ENCODE measurements around the gene LRRC8D. TPM values are rescaled to one million over a fixed set of nuclear protein-coding genes. Genes with fewer than 3 reads are reported as not detected.

LRRC8D gene
- total and polyA plus RNA-seq, 9 of the 15 experiments (the other 6 are each of a cell fraction or from before 2014, with no cell fraction given): 3.4 to 53.9 (median 15.9) TPM

DNA sequence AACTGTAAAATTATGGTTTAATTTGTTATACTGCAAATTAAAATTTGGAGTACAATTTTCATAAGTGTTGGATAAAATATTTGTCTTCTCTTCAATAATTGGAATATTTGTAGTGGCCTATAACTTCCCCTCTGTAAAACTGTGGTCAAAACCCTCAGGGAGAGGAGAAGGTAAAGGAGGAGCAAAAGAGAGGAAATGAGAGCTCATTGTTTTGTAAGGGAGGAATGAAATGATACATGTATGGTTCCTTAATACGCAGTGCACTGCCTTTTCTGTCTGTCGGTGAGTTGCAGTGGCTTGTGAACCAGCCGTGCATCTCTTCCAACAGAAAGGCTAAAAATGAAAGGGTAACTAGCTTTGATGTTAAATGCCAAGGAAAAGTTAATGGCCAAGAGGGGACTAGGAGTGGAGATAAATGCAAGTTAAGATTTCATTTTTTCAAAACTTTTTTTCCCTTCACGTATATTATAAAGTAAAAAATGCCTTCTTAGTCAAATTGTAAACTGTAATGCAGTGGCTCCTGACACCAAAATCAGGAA is 26.4 kb downstream of the LRRC8D start (continued):
- no peak for TF ChIP-seq ZNF274 (IDR thresholded peaks at IDR 0.05; ENCODE audit: borderline replicate concordance, low read depth, low read length)
- TF ChIP-seq MCM2 (IDR thresholded peaks at IDR 0.05; ENCODE audit: low read depth): no peak
- TF ChIP-seq, protein P1, sequence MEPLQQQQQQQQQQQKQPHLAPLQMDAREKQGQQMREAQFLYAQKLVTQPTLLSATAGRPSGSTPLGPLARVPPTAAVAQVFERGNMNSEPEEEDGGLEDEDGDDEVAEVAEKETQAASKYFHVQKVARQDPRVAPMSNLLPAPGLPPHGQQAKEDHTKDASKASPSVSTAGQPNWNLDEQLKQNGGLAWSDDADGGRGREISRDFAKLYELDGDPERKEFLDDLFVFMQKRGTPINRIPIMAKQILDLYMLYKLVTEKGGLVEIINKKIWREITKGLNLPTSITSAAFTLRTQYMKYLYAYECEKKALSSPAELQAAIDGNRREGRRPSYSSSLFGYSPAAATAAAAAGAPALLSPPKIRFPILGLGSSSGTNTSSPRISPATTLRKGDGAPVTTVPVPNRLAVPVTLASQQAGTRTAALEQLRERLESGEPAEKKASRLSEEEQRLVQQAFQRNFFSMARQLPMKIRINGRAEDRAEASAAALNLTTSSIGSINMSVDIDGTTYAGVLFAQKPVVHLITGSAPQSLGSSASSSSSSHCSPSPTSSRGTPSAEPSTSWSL (CRISPR knock-in tag; IDR thresholded peaks at IDR 0.05; ENCODE audit: borderline replicate concordance): no peak
- TF ChIP-seq CREB1 (IDR thresholded peaks at IDR 0.05): no peak
- TF ChIP-seq CREB1 (CRISPR knock-in tag; IDR thresholded peaks at IDR 0.05): no peak
- TF ChIP-seq GATA2 (CRISPR knock-in tag; IDR thresholded peaks at IDR 0.05): no peak
- TF ChIP-seq YBX1 (IDR thresholded peaks at IDR 0.05): no peak
- TF ChIP-seq NR3C1 (CRISPR knock-in tag; IDR thresholded peaks at IDR 0.05): no peak
- no peak for TF ChIP-seq ZNF507 (tag; conservative IDR thresholded peaks at IDR 0.05)
- TF ChIP-seq CCAR2 (IDR thresholded peaks at IDR 0.05; ENCODE audit: low read depth, low read length): no peak

DNA sequence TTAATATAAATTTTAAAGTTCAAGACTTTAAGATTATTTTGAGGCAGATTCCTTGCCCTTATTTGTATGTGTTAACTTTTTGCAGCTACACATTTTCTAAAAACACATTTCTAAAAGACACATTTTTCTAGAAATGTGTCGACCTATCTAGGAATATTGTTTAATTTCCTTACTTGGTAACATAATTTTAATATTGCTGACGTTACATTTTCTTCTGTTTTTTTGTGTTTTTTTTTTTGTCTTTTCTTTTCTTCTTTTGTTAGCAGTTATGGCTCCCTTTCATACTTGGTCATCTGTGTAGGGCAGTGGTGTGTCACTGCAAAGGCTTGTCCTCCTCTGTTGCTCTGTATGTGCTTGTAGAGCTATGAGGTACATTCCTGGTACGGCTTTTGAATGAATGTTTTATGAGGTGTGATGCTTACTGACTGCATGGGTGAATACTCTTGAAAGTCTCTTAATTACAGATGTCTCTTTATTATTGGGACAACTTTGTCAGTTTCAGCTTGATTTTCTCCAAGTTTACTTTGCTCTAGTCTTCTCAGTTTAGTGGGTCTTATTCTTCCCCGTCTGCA is 30.1 kb downstream of the LRRC8D start:
- in situ Hi-C loops (cut with MboI) (no loop called here), intact Hi-C loops (cut with micrococcal nuclease) (no loop called here)
- no peak overlapping the region for H3K4me2 ChIP-seq (ENCODE audit: insufficient read depth, low read length)
- ChIA-PET POLR2A (interaction anchor here (1.0 to 1.3 kb wide), 2 partner anchors 13 to 77 kb away, joined by 3 to 4 read pairs; no protein-coding TSS in a partner anchor), CTCF (ENCODE audit: low intra/inter-chr PET ratio) (no interaction called here)
- ATAC-seq (no peak), FAIRE-seq (no peak), DNase-seq (ENCODE audit: extremely low read depth in 1 of 4, low spot score in 3 of 4) (no peak)
- no peak overlapping the region for H2AFZ ChIP-seq (ENCODE audit: low read depth, low read length)
- 73% methylated on average over 4 of the region's 4 CpGs for WGBS (ENCODE audit: insufficient coverage, low coverage, missing lambda C conversion rate)
- H3K9me3 ChIP-seq (replicated peaks; ENCODE audit: control insufficient read depth, insufficient read depth, low read depth, low read length): no peaks in the 10 kb centered on the region
- no peaks in the 10 kb centered on the region; the same call in 2 of the 3 replicates for H3K79me2 ChIP-seq (ENCODE audit: control insufficient read depth, insufficient read depth, low read length)
- no peak overlapping the region for H3K4me3 ChIP-seq
- no peaks in the 10 kb centered on the region for H3K9me1 ChIP-seq (ENCODE audit: control insufficient read depth, insufficient read depth, low read length)
- H3K27me3 ChIP-seq (ENCODE audit: control insufficient read depth in 2 of 2, insufficient read depth in 2 of 2, low read length in 2 of 2): no peaks in the 10 kb centered on the region
- no peaks in the 10 kb centered on the region for H4K20me1 ChIP-seq (replicated peaks; ENCODE audit: control insufficient read depth, insufficient read depth, low read length)
- no peak overlapping the region for H3K27ac ChIP-seq (ENCODE audit: extremely low read depth, low read depth, low read length)
- BruUV-seq (replicated peaks): no TSS peak
- H3K4me1 ChIP-seq (replicated peaks in 1 of 2; ENCODE audit: control insufficient read depth in 2 of 2, insufficient read depth in 2 of 2, low read length in 2 of 2): no peaks in the 10 kb centered on the region; a peak in 1 of 5 replicates
- H3K9ac ChIP-seq (ENCODE audit: insufficient read depth in 1 of 2, low read depth in 2 of 2, low read length in 2 of 2): no peak overlapping the region
- peaks cover 53% of the 10 kb centered on the region; the same call in 2 of the 3 replicates for H3K36me3 ChIP-seq (ENCODE audit: control insufficient read depth, insufficient read depth, low read length)
- TF ChIP-seq CBX3 (IDR thresholded peaks at IDR 0.05; ENCODE audit: borderline replicate concordance in 1 of 2, low read length in 2 of 2) (no peak), MAFF (IDR thresholded peaks at IDR 0.05; ENCODE audit: low read length) (peak; percentile 91), SP2 (IDR thresholded peaks at IDR 0.05; ENCODE audit: extremely low read depth, low read depth, low read length, poor library complexity, severe bottlenecking) (no peak), MAFK (IDR thresholded peaks at IDR 0.05; ENCODE audit: low read length) (peak; percentile 92), C11orf30 (IDR thresholded peaks at IDR 0.05; ENCODE audit: low read depth) (peak; percentile 93), ZNF316 (IDR thresholded peaks at IDR 0.05) (peak; percentile 99), MAFG (tag; conservative IDR thresholded peaks at IDR 0.05) (peak; percentile 94), RBFOX2 (IDR thresholded peaks at IDR 0.05; ENCODE audit: low read depth, low read length) (no peak), ZFP30 (CRISPR knock-in tag; IDR thresholded peaks at IDR 0.05; ENCODE audit: borderline replicate concordance) (no peak)
- TF ChIP-seq, protein P2, sequence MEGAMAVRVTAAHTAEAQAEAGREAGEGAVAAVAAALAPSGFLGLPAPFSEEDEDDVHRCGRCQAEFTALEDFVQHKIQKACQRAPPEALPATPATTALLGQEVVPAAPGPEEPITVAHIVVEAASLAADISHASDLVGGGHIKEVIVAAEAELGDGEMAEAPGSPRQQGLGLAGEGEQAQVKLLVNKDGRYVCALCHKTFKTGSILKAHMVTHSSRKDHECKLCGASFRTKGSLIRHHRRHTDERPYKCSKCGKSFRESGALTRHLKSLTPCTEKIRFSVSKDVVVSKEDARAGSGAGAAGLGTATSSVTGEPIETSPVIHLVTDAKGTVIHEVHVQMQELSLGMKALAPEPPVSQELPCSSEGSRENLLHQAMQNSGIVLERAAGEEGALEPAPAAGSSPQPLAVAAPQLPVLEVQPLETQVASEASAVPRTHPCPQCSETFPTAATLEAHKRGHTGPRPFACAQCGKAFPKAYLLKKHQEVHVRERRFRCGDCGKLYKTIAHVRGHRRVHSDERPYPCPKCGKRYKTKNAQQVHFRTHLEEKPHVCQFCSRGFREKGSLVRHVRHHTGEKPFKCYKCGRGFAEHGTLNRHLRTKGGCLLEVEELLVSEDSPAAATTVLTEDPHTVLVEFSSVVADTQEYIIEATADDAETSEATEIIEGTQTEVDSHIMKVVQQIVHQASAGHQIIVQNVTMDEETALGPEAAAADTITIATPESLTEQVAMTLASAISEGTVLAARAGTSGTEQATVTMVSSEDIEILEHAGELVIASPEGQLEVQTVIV (CRISPR knock-in tag; IDR thresholded peaks at IDR 0.05; ENCODE audit: borderline replicate concordance): no peak
